ENCODE data around the gene LARP1. TPM values are rescaled to one million over a fixed set of nuclear protein-coding genes. Genes with fewer than 3 reads are reported as not detected.

The LARP1 gene
- polyA plus RNA-seq, 2 of the 4 experiments (the other 2 are of a cell fraction), result 87.0 to 112 TPM

DNA sequence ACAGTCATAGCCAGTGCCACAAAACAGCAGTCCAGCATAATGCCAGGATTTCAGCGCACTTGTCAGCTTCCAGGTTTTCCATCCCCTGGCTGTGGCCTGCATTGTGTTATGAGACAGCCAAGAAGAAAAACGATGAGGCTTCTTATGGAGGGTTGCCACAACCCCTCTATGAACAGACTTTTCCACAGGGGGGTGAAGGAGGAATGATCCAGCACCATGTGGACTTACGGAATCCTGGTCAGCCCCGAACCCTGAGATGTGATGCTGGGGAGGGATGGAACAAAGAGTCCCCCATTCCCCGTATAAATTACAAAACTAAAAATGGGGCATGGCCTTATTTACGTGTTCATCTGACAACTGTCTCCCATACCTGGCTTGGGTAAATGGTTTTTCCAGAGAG is 62.6 kb downstream of the LARP1 start:
- POLR2A ChIA-PET, result no interaction called here
- FAIRE-seq, result no peak
- Histone ChIP-seq H3K4me2 (no peak overlapping the region), H3K27ac (no peak overlapping the region), H3K4me1 (peaks cover 8% of the 10 kb centered on the region; the same call in 1 of the 3 replicates), H3K4me3 (no peak overlapping the region), H3K9me3 (no peaks in the 10 kb centered on the region)
- DNase-seq (ENCODE audit: low read depth in 1 of 2, low spot score in 1 of 2), result no peak
- TF ChIP-seq, protein P1, sequence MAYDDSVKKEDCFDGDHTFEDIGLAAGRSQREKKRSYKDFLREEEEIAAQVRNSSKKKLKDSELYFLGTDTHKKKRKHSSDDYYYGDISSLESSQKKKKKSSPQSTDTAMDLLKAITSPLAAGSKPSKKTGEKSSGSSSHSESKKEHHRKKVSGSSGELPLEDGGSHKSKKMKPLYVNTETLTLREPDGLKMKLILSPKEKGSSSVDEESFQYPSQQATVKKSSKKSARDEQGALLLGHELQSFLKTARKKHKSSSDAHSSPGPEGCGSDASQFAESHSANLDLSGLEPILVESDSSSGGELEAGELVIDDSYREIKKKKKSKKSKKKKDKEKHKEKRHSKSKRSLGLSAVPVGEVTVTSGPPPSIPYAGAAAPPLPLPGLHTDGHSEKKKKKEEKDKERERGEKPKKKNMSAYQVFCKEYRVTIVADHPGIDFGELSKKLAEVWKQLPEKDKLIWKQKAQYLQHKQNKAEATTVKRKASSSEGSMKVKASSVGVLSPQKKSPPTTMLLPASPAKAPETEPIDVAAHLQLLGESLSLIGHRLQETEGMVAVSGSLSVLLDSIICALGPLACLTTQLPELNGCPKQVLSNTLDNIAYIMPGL (CRISPR knock-in tag; IDR thresholded peaks at IDR 0.05; ENCODE audit: borderline replicate concordance), result no peak
- TF ChIP-seq, protein P2, sequence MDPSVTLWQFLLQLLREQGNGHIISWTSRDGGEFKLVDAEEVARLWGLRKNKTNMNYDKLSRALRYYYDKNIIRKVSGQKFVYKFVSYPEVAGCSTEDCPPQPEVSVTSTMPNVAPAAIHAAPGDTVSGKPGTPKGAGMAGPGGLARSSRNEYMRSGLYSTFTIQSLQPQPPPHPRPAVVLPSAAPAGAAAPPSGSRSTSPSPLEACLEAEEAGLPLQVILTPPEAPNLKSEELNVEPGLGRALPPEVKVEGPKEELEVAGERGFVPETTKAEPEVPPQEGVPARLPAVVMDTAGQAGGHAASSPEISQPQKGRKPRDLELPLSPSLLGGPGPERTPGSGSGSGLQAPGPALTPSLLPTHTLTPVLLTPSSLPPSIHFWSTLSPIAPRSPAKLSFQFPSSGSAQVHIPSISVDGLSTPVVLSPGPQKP (IDR thresholded peaks at IDR 0.05; ENCODE audit: low read depth, low read length), result no peak
- TF ChIP-seq RNF2 (IDR thresholded peaks at IDR 0.05; ENCODE audit: borderline replicate concordance, low read depth) (no peak), RCOR1 (IDR thresholded peaks at IDR 0.05; ENCODE audit: low read depth, low read length) (no peak), HOXB13 (CRISPR knock-in tag; IDR thresholded peaks at IDR 0.05; ENCODE audit: low read depth) (no peak), JUNB (IDR thresholded peaks at IDR 0.05) (no peak), FOSL2 (IDR thresholded peaks at IDR 0.05) (no peak), FOSL2 (CRISPR knock-in tag; IDR thresholded peaks at IDR 0.05) (no peak), BHLHE40 (IDR thresholded peaks at IDR 0.05; ENCODE audit: low read depth, low read length) (no peak), PHF8 (IDR thresholded peaks at IDR 0.05; ENCODE audit: borderline replicate concordance, low read depth) (no peak), SMC3 (IDR thresholded peaks at IDR 0.05) (no peak), ZNF302 (CRISPR knock-in tag; IDR thresholded peaks at IDR 0.05) (no peak), NPAS2 (CRISPR knock-in tag; IDR thresholded peaks at IDR 0.05; ENCODE audit: borderline replicate concordance) (no peak), ZFP36 (IDR thresholded peaks at IDR 0.05; ENCODE audit: borderline replicate concordance, partially characterized antibody) (no peak), CEBPB (IDR thresholded peaks at IDR 0.05) (no peak), RFX5 (IDR thresholded peaks at IDR 0.05) (no peak), NR3C1 (IDR thresholded peaks at IDR 0.05) (no peak), EHMT2 (IDR thresholded peaks at IDR 0.05; ENCODE audit: low read depth) (no peak)
- TF ChIP-seq, protein P3, sequence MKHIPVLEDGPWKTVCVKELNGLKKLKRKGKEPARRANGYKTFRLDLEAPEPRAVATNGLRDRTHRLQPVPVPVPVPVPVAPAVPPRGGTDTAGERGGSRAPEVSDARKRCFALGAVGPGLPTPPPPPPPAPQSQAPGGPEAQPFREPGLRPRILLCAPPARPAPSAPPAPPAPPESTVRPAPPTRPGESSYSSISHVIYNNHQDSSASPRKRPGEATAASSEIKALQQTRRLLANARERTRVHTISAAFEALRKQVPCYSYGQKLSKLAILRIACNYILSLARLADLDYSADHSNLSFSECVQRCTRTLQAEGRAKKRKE (CRISPR knock-in tag; IDR thresholded peaks at IDR 0.05; ENCODE audit: low read depth), result no peak
- TF ChIP-seq, protein P4, sequence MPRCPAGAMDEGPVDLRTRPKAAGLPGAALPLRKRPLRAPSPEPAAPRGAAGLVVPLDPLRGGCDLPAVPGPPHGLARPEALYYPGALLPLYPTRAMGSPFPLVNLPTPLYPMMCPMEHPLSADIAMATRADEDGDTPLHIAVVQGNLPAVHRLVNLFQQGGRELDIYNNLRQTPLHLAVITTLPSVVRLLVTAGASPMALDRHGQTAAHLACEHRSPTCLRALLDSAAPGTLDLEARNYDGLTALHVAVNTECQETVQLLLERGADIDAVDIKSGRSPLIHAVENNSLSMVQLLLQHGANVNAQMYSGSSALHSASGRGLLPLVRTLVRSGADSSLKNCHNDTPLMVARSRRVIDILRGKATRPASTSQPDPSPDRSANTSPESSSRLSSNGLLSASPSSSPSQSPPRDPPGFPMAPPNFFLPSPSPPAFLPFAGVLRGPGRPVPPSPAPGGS (IDR thresholded peaks at IDR 0.05), result no peak
- no peak for ATAC-seq
- CTCF ChIA-PET, result no interaction called here
- 95% methylated on average over 6 of the region's 6 CpGs for WGBS (ENCODE audit: missing lambda C conversion rate)

DNA sequence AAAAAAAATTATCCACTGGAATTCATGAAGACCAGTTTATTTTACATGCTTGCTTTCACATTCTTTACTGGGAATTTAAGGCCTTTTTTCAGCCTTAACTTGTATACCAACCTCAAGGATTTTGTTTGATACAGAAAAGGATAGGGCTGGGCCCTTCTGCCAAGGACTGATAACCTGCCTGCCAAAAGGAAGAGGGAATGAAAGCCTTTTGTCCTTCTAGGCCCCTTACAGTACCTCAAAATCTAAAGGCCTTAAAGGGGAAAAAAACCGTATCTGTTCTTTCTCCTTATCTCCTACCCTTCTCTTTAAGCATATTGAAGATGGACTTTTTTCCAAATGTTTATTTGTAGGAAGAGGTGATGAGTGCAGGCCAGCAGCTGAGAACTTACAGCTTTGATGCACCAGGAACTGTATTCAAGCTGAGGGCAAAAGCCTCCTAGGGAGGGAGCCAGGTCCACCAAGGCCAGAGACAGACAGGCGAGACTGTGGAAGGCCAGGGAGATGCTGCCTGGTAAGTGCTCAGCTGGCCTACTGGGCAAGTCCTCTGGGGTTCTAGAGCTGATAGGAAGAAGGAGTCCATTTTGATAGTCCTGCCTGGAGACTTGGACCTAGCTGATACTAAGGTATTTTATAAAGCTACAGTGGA is 63.4 kb downstream of the LARP1 start:
- Histone ChIP-seq H3K4me1 (peaks cover 8% of the 10 kb centered on the region; the same call in 1 of the 3 replicates), H3K4me2 (no peak overlapping the region), H3K4me3 (no peak overlapping the region), H3K27ac (no peak overlapping the region), H3K9me3 (no peaks in the 10 kb centered on the region)
- TF ChIP-seq CBX2 (IDR thresholded peaks at IDR 0.05; ENCODE audit: borderline replicate concordance, low read depth), result no peak
- no peak for TF ChIP-seq EP300 (IDR thresholded peaks at IDR 0.05)
- TF ChIP-seq RAD21 (conservative IDR thresholded peaks at IDR 0.05 in 1 of 2, IDR thresholded peaks at IDR 0.05 in 1 of 2), result no peak
- no peak for TF ChIP-seq RCOR1 (IDR thresholded peaks at IDR 0.05; ENCODE audit: low read depth, low read length)
- no peak for TF ChIP-seq NFE2L2 (conservative IDR thresholded peaks at IDR 0.05; ENCODE audit: low read length)
- TF ChIP-seq MAFK (IDR thresholded peaks at IDR 0.05; ENCODE audit: partially characterized antibody), result no peak
- TF ChIP-seq, protein P1 (CRISPR knock-in tag; IDR thresholded peaks at IDR 0.05; ENCODE audit: borderline replicate concordance), result no peak
- TF ChIP-seq, protein P3 (CRISPR knock-in tag; IDR thresholded peaks at IDR 0.05; ENCODE audit: low read depth), result no peak
- no peak for TF ChIP-seq TP53 (CRISPR knock-in tag; IDR thresholded peaks at IDR 0.05)
- TF ChIP-seq ZSCAN20 (CRISPR knock-in tag; IDR thresholded peaks at IDR 0.05), result no peak
- no peak for TF ChIP-seq FOSL2 (IDR thresholded peaks at IDR 0.05)
- no peak for TF ChIP-seq FOSL2 (CRISPR knock-in tag; IDR thresholded peaks at IDR 0.05)
- no peak for TF ChIP-seq EHMT2 (IDR thresholded peaks at IDR 0.05; ENCODE audit: low read depth)
- TF ChIP-seq POLR2AphosphoS2 (conservative IDR thresholded peaks at IDR 0.05; ENCODE audit: low read length), result no peak
- ATAC-seq, result no peak
- 91% methylated on average over 2 of the region's 2 CpGs for WGBS (ENCODE audit: missing lambda C conversion rate)
- FAIRE-seq, result no peak
- CTCF ChIA-PET, result interaction anchor here (1.8 kb wide), 1 partner anchor 168 kb away, joined by 7 read pairs; no protein-coding TSS in a partner anchor
- POLR2A ChIA-PET, result no interaction called here
- no peak for DNase-seq (ENCODE audit: low read depth in 1 of 2, low spot score in 1 of 2)

Data from A549 (cell line).